ENCODE results near the gene BBS9. TPM values are rescaled to one million over a fixed set of nuclear protein-coding genes. Genes with fewer than 3 reads are reported as not detected.

BBS9 gene
- total RNA-seq, 1 experiment from 2014 or later: 4.7 TPM

GRCh38 chr7:33589911-33590310 is 460.5 kb downstream of the BBS9 start:
- no peaks in the 10 kb centered on the region; the same call in 1 of the 2 replicates for H3K27me3 ChIP-seq (replicated peaks; ENCODE audit: control insufficient read depth, insufficient read depth, low read length)
- CTCF ChIA-PET: no interaction called here
- DNase-seq: no peak

DNA sequence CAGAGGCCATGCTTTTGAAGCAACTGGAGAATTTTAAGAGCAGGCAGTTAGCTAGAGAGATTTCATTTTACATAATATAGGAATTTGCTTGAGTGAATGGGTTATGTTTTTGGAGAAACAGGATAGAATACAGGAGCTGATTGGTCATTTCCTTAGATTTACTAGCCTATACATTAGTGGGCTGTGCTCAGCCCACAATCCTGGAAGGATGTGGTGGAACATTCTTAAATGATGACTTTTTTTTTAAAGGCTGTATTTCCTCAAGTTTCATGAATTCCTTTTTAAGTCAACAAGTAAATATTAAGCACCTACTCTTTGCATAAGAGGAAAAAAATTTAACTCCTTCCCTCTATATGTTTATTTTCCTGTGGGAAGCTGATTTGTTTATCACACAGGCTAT is 461.6 kb downstream of the BBS9 start:
- no peaks in the 10 kb centered on the region for H3K9me3 Mint-ChIP-seq (ENCODE audit: unreplicated experiment)
- no TSS peak for BruUV-seq (replicated peaks)
- intact Hi-C loops (cut with micrococcal nuclease; ENCODE audit: unreplicated experiment): no loop called here

More at GRCh38 chr7:33589911-33590310, 460.5 kb downstream of the BBS9 start:
- H3K4me1 ChIP-seq: no peaks in the 10 kb centered on the region
- H3K4me3 Mint-ChIP-seq (ENCODE audit: unreplicated experiment): no peak overlapping the region
- H3K36me3 Mint-ChIP-seq (ENCODE audit: insufficient read depth, unreplicated experiment): no peaks in the 10 kb centered on the region
- intact Hi-C loops (cut with micrococcal nuclease; ENCODE audit: unreplicated experiment): no loop called here
- POLR2A ChIA-PET: no interaction called here
- no peaks in the 10 kb centered on the region for H3K9me3 ChIP-seq
- no peaks in the 10 kb centered on the region for H3K9me3 Mint-ChIP-seq (ENCODE audit: unreplicated experiment)
- peaks cover 3% of the 10 kb centered on the region for H3K27me3 Mint-ChIP-seq (ENCODE audit: insufficient read depth, unreplicated experiment)
- no peak overlapping the region for H3K4me3 ChIP-seq (ENCODE audit: low read depth, low read length)
- BruUV-seq (replicated peaks): no TSS peak
- TF ChIP-seq, protein P1, sequence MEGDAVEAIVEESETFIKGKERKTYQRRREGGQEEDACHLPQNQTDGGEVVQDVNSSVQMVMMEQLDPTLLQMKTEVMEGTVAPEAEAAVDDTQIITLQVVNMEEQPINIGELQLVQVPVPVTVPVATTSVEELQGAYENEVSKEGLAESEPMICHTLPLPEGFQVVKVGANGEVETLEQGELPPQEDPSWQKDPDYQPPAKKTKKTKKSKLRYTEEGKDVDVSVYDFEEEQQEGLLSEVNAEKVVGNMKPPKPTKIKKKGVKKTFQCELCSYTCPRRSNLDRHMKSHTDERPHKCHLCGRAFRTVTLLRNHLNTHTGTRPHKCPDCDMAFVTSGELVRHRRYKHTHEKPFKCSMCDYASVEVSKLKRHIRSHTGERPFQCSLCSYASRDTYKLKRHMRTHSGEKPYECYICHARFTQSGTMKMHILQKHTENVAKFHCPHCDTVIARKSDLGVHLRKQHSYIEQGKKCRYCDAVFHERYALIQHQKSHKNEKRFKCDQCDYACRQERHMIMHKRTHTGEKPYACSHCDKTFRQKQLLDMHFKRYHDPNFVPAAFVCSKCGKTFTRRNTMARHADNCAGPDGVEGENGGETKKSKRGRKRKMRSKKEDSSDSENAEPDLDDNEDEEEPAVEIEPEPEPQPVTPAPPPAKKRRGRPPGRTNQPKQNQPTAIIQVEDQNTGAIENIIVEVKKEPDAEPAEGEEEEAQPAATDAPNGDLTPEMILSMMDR (IDR thresholded peaks at IDR 0.05; ENCODE audit: insufficient read depth in 1 of 2, low read depth in 1 of 2, low read length in 1 of 2, severe bottlenecking in 1 of 2, unreplicated experiment in 1 of 2): no peak
- H3K36me3 ChIP-seq (ENCODE audit: control insufficient read depth, insufficient read depth, low read length): no peaks in the 10 kb centered on the region
- H3K4me1 Mint-ChIP-seq (ENCODE audit: low read depth, unreplicated experiment): no peaks in the 10 kb centered on the region
- no peak overlapping the region for H3K27ac Mint-ChIP-seq (ENCODE audit: unreplicated experiment)

GRCh38 chr7:33591490-33591889 is 462.1 kb downstream of the BBS9 start:
- no peaks in the 10 kb centered on the region for H3K9me3 ChIP-seq
- TF ChIP-seq, protein P1 (IDR thresholded peaks at IDR 0.05; ENCODE audit: insufficient read depth in 1 of 2, low read depth in 1 of 2, low read length in 1 of 2, severe bottlenecking in 1 of 2, unreplicated experiment in 1 of 2): no peak
- H3K4me3 Mint-ChIP-seq (ENCODE audit: unreplicated experiment): no peak overlapping the region
- H3K27me3 Mint-ChIP-seq (ENCODE audit: insufficient read depth, unreplicated experiment): peaks cover 3% of the 10 kb centered on the region
- H3K36me3 ChIP-seq (ENCODE audit: control insufficient read depth, insufficient read depth, low read length): no peaks in the 10 kb centered on the region
- ChIA-PET CTCF (no interaction called here), POLR2A (no interaction called here)
- no peak overlapping the region for H3K4me3 ChIP-seq (ENCODE audit: low read depth, low read length)
- H3K4me1 ChIP-seq: no peaks in the 10 kb centered on the region
- no peaks in the 10 kb centered on the region; the same call in 1 of the 2 replicates for H3K27me3 ChIP-seq (replicated peaks; ENCODE audit: control insufficient read depth, insufficient read depth, low read length)
- no peaks in the 10 kb centered on the region for H3K36me3 Mint-ChIP-seq (ENCODE audit: insufficient read depth, unreplicated experiment)
- BruUV-seq (replicated peaks): no TSS peak
- no peak for DNase-seq
- H3K9me3 Mint-ChIP-seq (ENCODE audit: unreplicated experiment): no peaks in the 10 kb centered on the region
- no peaks in the 10 kb centered on the region for H3K4me1 Mint-ChIP-seq (ENCODE audit: low read depth, unreplicated experiment)
- no peak overlapping the region for H3K27ac Mint-ChIP-seq (ENCODE audit: unreplicated experiment)
- intact Hi-C loops (cut with micrococcal nuclease; ENCODE audit: unreplicated experiment): no loop called here

More for the DNA sequence above, 461.6 kb downstream of the BBS9 start:
- H3K4me1 Mint-ChIP-seq (ENCODE audit: low read depth, unreplicated experiment): no peaks in the 10 kb centered on the region
- Histone ChIP-seq H3K4me3 (ENCODE audit: low read depth, low read length) (no peak overlapping the region), H3K9me3 (no peaks in the 10 kb centered on the region), H3K36me3 (ENCODE audit: control insufficient read depth, insufficient read depth, low read length) (no peaks in the 10 kb centered on the region), H3K27me3 (replicated peaks; ENCODE audit: control insufficient read depth, insufficient read depth, low read length) (no peaks in the 10 kb centered on the region; the same call in 1 of the 2 replicates), H3K4me1 (no peaks in the 10 kb centered on the region)
- no peak overlapping the region for H3K27ac Mint-ChIP-seq (ENCODE audit: unreplicated experiment)
- H3K4me3 Mint-ChIP-seq (ENCODE audit: unreplicated experiment): no peak overlapping the region
- ChIA-PET CTCF (no interaction called here), POLR2A (no interaction called here)
- no peak for DNase-seq
- TF ChIP-seq, protein P1 (IDR thresholded peaks at IDR 0.05; ENCODE audit: insufficient read depth in 1 of 2, low read depth in 1 of 2, low read length in 1 of 2, severe bottlenecking in 1 of 2, unreplicated experiment in 1 of 2): no peak
- peaks cover 3% of the 10 kb centered on the region for H3K27me3 Mint-ChIP-seq (ENCODE audit: insufficient read depth, unreplicated experiment)
- H3K36me3 Mint-ChIP-seq (ENCODE audit: insufficient read depth, unreplicated experiment): no peaks in the 10 kb centered on the region
